Measurements from ENCODE around the gene ZNF100.
"Not testable (repeated sequence)": the region's sequence is repeated elsewhere in the genome, so short reads cannot be mapped to it uniquely, and the experiment has no call there.

The ZNF100 gene

DNA sequence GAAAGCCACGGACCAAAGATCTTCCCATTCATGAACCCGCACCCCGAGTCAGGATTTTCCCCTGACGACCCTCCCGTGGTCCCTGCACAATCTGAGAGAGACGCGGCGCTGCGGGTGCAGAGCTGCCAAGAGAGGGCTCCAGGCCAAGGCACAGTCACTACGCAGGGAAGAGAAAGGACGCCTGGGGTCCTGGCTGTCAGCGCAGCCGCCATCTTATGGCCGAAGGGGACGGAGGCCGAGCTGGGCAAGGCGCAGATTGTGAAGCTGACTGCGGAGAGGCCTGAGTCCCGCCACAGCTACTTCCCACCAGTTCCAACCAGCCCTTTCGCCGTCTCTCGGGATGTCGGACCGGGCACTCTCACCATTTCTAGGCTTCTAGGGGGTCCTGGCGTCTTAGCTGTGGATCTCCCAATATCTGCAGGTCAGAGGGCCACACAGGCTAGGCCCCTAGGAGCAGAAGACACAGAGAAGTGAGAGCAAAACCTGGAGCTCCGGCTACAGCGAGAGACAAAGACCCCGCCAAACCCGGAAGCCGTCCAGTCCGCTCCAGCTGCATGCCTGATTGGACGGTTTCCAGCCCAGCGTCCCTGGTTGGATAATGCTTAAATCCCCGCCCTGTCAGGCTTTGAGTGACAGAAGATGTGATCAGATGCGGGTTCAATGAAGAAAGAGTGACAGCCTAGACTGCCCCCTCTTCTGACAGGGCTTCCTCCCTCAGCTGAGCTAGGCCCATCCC, at the start of gene ZNF100:
ZNF100 (minus strand) TSS at position 515 of the 736 bp plus-strand sequence; CDS start at position 365, 150 bp downstream.
- peak; percentile 30 to 94 (median 84) for DNase-seq

- no peak for DNase-seq
Observed at GRCh38 chr19:21812448-21812847, 45.1 kb upstream of the ZNF100 start.

GRCh38 chr19:21808400-21809000, 41.1 kb upstream of the ZNF100 start:
- DNase-seq = not testable (repeated sequence)

DNA sequence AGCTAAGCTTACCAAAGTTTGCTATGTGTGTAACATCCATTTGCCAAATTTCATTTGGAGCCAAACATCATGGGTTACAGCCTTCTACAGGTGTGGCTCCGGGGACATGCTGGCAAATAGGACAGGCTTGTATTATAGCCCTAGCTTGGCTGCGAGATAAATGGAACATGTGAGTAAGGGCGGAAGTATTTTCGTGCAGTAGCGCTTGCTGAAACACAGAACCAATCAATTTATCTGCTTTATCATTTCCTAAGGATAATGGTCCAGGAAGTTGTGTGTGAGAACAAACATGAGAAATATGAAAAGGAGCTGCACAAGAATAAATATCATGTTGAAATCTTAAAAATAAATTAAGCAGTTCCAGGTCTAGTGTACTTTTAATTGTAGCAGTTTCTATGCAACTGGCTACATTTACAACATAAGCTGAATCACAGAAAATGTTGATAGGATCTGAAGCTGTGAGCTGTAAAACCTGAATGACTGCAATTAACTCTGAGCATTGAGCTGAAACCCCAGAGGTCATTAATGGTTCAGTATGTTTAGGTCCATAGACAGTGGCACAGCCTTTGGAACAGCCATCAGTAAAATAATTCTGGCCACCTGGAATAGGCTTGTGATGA, 22.2 kb upstream of the ZNF100 start:
- no peak for DNase-seq

- no peak for DNase-seq
Observed at GRCh38 chr19:21786936-21787335, 19.6 kb upstream of the ZNF100 start.

- DNase-seq = not testable (repeated sequence)
Observed at GRCh38 chr19:21775792-21776191, 8.4 kb upstream of the ZNF100 start.

- peak in 1 of 51 donors; percentile 50 for DNase-seq
Observed at GRCh38 chr19:21766705-21767064, 694 bp downstream of the ZNF100 start.

- DNase-seq = no peak
Observed at GRCh38 chr19:21765151-21765550, 2.2 kb downstream of the ZNF100 start.

- not testable (repeated sequence) for DNase-seq
Observed at GRCh38 chr19:21761547-21761946, 5.8 kb downstream of the ZNF100 start.

GRCh38 chr19:21758296-21758695, 9.1 kb downstream of the ZNF100 start:
- DNase-seq = no peak

DNA sequence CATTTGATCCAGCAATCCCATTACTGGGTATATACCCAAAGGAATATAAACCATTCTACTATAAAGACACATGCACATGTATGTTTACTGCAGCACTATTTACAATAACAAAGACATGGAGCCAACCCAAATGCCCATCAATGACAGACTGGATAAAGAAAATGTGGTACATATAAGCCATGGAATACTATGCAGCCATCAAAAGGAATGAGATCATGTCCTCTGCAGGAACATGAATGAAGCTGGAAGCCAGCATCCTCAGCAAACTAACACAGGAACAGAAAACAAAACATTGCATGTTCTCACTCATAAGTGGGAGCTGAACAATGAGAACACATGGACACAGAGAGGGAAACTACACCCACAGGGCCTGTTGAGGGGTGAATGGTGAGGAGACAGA, 11.8 kb downstream of the ZNF100 start:
- not testable (repeated sequence) for DNase-seq

GRCh38 chr19:21751384-21751783, 16.0 kb downstream of the ZNF100 start:
- DNase-seq = no peak

DNA sequence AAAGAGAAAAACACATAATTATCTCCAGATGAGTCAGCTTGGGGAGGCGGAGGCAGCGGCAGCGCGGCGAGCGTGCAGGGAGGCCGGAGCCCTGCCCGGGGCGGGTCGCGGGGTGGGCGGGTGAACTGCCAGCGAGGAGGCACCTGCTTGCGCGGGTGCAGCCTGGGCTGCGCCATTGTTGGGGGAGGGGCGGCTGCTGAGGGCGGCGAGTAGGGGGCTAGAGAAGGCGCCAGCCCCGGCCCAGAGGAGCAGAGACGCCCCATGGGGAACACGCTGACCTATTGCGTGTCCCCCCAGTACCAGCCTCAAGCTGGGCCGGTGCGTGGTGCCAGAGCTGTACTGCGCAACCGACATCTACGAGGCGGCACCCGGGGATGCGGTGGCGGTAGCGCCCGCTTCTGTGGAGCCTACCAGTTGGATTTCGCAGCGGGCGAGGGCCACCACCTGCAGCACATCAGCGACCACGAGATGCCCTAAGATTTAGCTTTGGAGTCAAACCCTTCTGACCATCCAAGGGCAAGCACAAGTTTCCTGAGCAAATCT, 16.7 kb downstream of the ZNF100 start:
- no peak for DNase-seq

DNA sequence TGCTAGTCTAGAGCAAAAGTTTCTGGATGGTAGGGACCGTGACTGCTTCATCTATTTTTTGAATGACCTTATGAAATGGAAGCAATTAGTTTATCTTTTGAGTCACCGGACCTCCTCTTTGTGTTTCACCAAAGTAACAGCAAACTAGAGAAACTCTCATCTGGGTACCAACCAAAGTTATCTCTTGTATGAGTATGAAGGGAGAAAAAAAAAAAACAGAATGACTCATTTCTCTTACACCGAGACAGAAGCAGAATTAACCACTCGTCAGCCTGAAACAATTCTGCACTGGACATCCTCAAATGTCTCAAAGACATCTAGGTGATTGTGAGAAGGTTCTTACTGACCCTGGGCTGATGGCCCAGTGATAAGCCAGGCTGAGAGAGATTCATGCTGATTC, 18.3 kb downstream of the ZNF100 start:
- no peak for DNase-seq

- no peak for DNase-seq
Observed at GRCh38 chr19:21748088-21748487, 19.3 kb downstream of the ZNF100 start.

GRCh38 chr19:21740559-21740958, 26.8 kb downstream of the ZNF100 start:
- no peak for DNase-seq

GRCh38 chr19:21726942-21727747, 40.2 kb downstream of the ZNF100 start:
- not testable (repeated sequence) for DNase-seq

GRCh38 chr19:21713761-21714160, 53.6 kb downstream of the ZNF100 start:
- no peak for DNase-seq

- DNase-seq = no peak
Observed at GRCh38 chr19:21709464-21709863, 57.9 kb downstream of the ZNF100 start.

GRCh38 chr19:21707878-21708277, 59.5 kb downstream of the ZNF100 start:
- DNase-seq = not testable (repeated sequence)

- DNase-seq = no peak
Observed at GRCh38 chr19:21707065-21707464, 60.3 kb downstream of the ZNF100 start.

DNA sequence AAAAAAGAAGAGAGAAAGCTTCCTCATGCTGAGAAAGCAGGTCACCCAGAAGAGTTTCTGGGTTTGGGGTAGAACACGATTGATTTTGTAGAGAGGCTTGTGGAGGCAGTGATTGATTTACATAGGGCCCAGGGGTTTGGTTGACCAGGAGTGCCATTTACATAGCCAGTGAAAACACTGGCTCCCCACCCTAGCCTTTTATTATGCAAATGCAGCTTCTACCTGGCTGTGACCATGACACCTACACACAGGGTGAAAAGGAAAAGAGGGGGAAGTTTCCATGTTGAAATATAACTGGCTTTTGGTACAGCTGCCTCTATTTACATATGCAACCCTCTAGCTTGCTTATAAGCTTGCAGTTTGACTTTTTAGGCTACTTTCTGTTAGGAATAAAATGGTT, 62.0 kb downstream of the ZNF100 start:
- DNase-seq = no peak
